Loucy (cell line): ENCODE measurements around the gene RTF1.
"Not testable (repeated sequence)": the region's sequence is repeated elsewhere in the genome, so short reads cannot be mapped to it uniquely, and the experiment has no call there.

Experiments used
- H2AFZ ChIP-seq: fragments of 200-600 bp; sonication (generic); 2 replicates; pipeline ENCODE4 v1.6.0; 2016; ENCODE audit warnings: antibody characterized with exemption, mild to moderate bottlenecking, low read length, moderate library complexity
- H3F3A ChIP-seq: fragments of 200-600 bp; 2 replicates; pipeline ENCODE4 v1.6.0; 2016; ENCODE audit warnings: antibody characterized with exemption, low read depth, mild to moderate bottlenecking
- H3K27me3 ChIP-seq: fragments of 200-600 bp; sonication (generic); 2 replicates; pipeline ENCODE4 v1.6.1; 2014; ENCODE audit warnings: low read length, mild to moderate bottlenecking; ENCODE audit not compliant: insufficient read depth, poor library complexity, severe bottlenecking
- H3K36me3 ChIP-seq: fragments of 200-600 bp; sonication (generic); 2 replicates; pipeline ENCODE4 v1.6.1; 2016; ENCODE audit warnings: low read length; ENCODE audit not compliant: insufficient read depth
- H3K4me1 ChIP-seq: fragments of 200-600 bp; sonication (generic); 2 replicates; pipeline ENCODE4 v1.5.1; 2014; ENCODE audit warnings: low read length, mild to moderate bottlenecking; ENCODE audit not compliant: insufficient read depth, poor library complexity, severe bottlenecking
- H3K4me2 ChIP-seq: fragments of 200-600 bp; sonication (generic); 2 replicates; pipeline ENCODE4 v1.6.0; 2014; ENCODE audit warnings: antibody characterized with exemption, low read length, low read depth, mild to moderate bottlenecking; ENCODE audit not compliant: poor library complexity, severe bottlenecking
- H3K4me3 ChIP-seq: fragments of 200-600 bp; sonication (generic); 2 replicates; pipeline ENCODE4 v1.5.1; 2014; ENCODE audit warnings: low read length, mild to moderate bottlenecking, mixed read lengths; ENCODE audit not compliant: poor library complexity, severe bottlenecking
- H3K79me2 ChIP-seq: fragments of 200-600 bp; sonication (generic); 2 replicates; pipeline ENCODE4 v1.6.1; 2014; ENCODE audit warnings: low read length; ENCODE audit not compliant: insufficient read depth
- H3K9ac ChIP-seq: fragments of 200-600 bp; sonication (generic); 2 replicates; pipeline ENCODE4 v1.6.0; 2014; ENCODE audit warnings: mild to moderate bottlenecking, low read depth, low read length, moderate library complexity; ENCODE audit not compliant: poor library complexity, severe bottlenecking
- H3K9me2 ChIP-seq: fragments of 200-600 bp; sonication (generic); replicated peaks from 2 replicates; pipeline ENCODE4 v1.6.1; 2016; ENCODE audit warnings: low read depth, low read length, mixed read lengths
- H3K9me3 ChIP-seq: fragments of 200-600 bp; sonication (generic); 2 replicates; pipeline ENCODE4 v1.6.1; 2014; ENCODE audit warnings: mild to moderate bottlenecking, antibody characterized with exemption, low read length, low read depth; ENCODE audit not compliant: insufficient read depth
- H4K20me1 ChIP-seq: fragments of 200-600 bp; sonication (generic); 2 replicates; pipeline ENCODE4 v1.6.0; 2014; ENCODE audit warnings: antibody characterized with exemption, low read length, mild to moderate bottlenecking; ENCODE audit not compliant: insufficient read depth, poor library complexity, severe bottlenecking
- EZH2phosphoT487 ChIP-seq: fragments of 200-600 bp; IDR thresholded peaks from 2 replicates; pipeline ENCODE4 v1.6.1; 2018; ENCODE audit warnings: antibody characterized with exemption, mild to moderate bottlenecking, moderate library complexity, borderline replicate concordance
- TF ChIP-seq, protein P1 (sequence below): fragments of 200-600 bp; sonication (generic); conservative IDR thresholded peaks from 2 replicates; pipeline ENCODE4 v1.5.1; 2014; ENCODE audit warnings: mild to moderate bottlenecking, antibody characterized with exemption, low read length

The RTF1 gene

DNA sequence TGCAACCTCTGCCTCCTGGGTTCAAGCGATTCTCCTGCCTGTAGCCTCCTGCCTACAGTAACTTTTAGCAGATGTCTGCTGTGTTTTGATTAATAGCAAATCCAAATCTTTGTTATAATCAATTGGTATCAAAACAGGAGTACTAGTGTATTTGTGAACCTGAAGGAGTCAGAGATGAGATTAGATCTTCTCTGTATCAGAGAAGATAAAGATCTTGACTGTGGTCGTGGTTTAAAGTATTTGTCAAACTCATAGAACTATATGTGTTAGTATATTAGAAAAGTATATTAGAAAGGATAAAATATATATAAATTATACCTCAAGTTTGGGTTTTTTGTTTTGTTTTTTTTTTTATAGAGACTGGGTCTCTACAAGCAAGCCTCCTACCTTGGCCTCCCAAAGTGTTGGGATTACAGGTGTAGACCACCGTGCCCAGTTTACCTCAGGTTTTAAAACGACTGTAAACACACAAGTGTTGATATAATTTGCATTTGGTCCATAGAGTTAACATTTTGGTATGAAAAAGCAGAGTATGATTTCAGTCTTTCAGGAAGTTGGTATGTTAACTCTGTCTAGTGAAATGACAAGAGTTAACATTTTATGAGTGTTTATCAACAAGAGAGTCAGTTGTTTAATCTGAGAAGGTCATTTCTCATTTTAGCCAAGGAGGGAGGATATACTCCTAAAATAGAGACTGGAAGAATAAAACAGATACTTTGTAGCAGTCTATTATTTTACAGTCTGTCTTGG is 18.3 kb downstream of the RTF1 start:
- Histone ChIP-seq H3K9me2 (no peaks in the 10 kb centered on the region), H3K4me3 (no peak overlapping the region), H3K79me2 (peaks cover 66% of the 10 kb centered on the region), H2AFZ (no peak overlapping the region), H3K4me2 (no peak overlapping the region), H4K20me1 (peaks cover 22% of the 10 kb centered on the region), H3K27me3 (no peaks in the 10 kb centered on the region), H3K36me3 (peaks cover 14% of the 10 kb centered on the region; the same call in 1 of the 2 replicates), H3F3A (no peaks in the 10 kb centered on the region), H3K9ac (no peak overlapping the region), H3K4me1 (peaks cover 2% of the 10 kb centered on the region), H3K9me3 (no peaks in the 10 kb centered on the region)
- TF ChIP-seq, protein P1, sequence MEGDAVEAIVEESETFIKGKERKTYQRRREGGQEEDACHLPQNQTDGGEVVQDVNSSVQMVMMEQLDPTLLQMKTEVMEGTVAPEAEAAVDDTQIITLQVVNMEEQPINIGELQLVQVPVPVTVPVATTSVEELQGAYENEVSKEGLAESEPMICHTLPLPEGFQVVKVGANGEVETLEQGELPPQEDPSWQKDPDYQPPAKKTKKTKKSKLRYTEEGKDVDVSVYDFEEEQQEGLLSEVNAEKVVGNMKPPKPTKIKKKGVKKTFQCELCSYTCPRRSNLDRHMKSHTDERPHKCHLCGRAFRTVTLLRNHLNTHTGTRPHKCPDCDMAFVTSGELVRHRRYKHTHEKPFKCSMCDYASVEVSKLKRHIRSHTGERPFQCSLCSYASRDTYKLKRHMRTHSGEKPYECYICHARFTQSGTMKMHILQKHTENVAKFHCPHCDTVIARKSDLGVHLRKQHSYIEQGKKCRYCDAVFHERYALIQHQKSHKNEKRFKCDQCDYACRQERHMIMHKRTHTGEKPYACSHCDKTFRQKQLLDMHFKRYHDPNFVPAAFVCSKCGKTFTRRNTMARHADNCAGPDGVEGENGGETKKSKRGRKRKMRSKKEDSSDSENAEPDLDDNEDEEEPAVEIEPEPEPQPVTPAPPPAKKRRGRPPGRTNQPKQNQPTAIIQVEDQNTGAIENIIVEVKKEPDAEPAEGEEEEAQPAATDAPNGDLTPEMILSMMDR = no peak
- no peak for TF ChIP-seq EZH2phosphoT487

GRCh38 chr15:41437448-41437847 is 20.6 kb downstream of the RTF1 start:
- no peak for TF ChIP-seq EZH2phosphoT487
- TF ChIP-seq, protein P1 = no peak
- H3K4me1 ChIP-seq = peaks cover 2% of the 10 kb centered on the region

DNA sequence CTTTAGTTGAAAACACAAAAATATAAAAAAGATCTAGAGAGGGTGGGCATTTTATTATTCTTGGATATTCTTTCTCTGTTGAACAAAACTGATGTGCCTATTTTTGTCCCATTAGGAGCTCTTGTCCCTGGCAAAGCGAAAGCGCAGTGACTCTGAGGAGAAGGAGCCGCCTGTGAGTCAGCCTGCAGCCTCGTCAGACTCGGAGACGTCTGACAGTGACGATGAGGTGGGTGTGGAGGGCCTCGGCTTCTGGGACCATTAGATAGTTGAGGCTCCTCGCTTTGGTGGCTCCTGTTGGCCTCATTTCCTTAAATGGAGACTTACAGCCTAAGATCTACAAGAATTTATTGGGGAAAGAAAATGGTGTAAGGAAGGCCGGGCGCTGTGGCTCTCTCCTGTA is 21.3 kb downstream of the RTF1 start:
- Histone ChIP-seq H2AFZ (no peak overlapping the region), H3K79me2 (peaks cover 42% of the 10 kb centered on the region), H3K9me3 (no peaks in the 10 kb centered on the region), H3K4me2 (no peak overlapping the region), H3K27me3 (no peaks in the 10 kb centered on the region), H3K36me3 (peaks cover 39% of the 10 kb centered on the region; the same call in 1 of the 2 replicates), H3K9me2 (no peaks in the 10 kb centered on the region), H3K4me1 (peaks cover 2% of the 10 kb centered on the region), H3K9ac (no peak overlapping the region), H4K20me1 (peaks cover 20% of the 10 kb centered on the region), H3F3A (no peaks in the 10 kb centered on the region), H3K4me3 (no peak overlapping the region)
- TF ChIP-seq, protein P1 = no peak
- no peak for TF ChIP-seq EZH2phosphoT487

More at GRCh38 chr15:41437448-41437847, 20.6 kb downstream of the RTF1 start:
- Histone ChIP-seq H3K9me3 (no peaks in the 10 kb centered on the region), H3K79me2 (peaks cover 46% of the 10 kb centered on the region), H3K4me2 (no peak overlapping the region), H3K27me3 (no peaks in the 10 kb centered on the region), H3K9me2 (no peaks in the 10 kb centered on the region), H3K9ac (no peak overlapping the region), H4K20me1 (peaks cover 20% of the 10 kb centered on the region), H2AFZ (no peak overlapping the region), H3K36me3 (peaks cover 32% of the 10 kb centered on the region; the same call in 1 of the 2 replicates), H3F3A (no peaks in the 10 kb centered on the region), H3K4me3 (no peak overlapping the region)

DNA sequence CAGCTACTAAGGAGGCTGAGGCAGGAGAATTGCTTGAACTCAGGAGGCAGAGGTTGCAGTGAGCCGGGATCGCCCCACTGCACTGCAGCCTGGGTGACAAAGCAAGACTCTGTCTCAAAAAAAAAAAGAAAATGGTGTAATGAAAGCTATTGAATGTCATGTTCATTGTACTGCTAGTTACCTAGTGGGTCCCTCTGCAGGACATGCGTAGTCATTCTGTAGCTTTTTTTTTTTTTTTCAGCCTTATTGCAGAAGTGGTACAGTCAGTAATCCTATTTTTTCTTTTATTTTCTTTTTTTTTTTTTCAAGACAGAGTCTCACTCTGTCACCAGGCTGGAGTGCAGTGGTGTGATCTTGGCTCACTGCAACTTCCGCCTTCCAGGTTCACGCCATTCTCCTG is 21.9 kb downstream of the RTF1 start:
- Histone ChIP-seq H3K36me3 (peaks cover 42% of the 10 kb centered on the region; the same call in 1 of the 2 replicates), H3K79me2 (peaks cover 40% of the 10 kb centered on the region), H4K20me1 (peaks cover 20% of the 10 kb centered on the region)
- not testable (repeated sequence) for H3K9ac ChIP-seq, H3K4me3 ChIP-seq, H3K9me3 ChIP-seq, H3K27me3 ChIP-seq, H3K4me2 ChIP-seq, H3K4me1 ChIP-seq, H3F3A ChIP-seq, H2AFZ ChIP-seq, H3K9me2 ChIP-seq
